ENCODE data around the gene COQ9. TPM values are rescaled to one million over a fixed set of nuclear protein-coding genes. Genes with fewer than 3 reads are reported as not detected.

Gene COQ9
- total RNA-seq, 1 experiment from 2014 or later = 62.7 TPM

DNA sequence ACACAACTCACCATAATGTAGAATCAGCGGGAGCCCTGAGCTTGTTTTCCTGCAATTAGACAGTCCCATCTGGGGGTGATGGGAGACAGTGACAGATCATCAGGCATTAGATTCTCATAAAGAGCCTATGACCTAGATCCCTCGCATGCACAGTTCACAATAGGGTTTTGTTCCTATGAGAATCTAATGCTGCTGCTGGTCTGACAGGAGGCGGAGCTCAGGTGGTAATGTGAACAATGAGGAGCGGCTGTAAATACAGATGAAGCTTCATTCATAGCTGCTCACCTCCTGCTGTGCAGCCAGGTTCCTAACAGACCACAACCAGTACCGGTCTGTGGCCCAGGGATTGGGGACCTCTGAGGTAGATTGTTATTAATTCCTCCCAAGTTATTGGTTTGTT is 42.0 kb downstream of the COQ9 start:
- TF ChIP-seq POLR2AphosphoS5 (IDR thresholded peaks at IDR 0.05; ENCODE audit: low read depth, low read length) = no peak
- TF ChIP-seq, protein P1, sequence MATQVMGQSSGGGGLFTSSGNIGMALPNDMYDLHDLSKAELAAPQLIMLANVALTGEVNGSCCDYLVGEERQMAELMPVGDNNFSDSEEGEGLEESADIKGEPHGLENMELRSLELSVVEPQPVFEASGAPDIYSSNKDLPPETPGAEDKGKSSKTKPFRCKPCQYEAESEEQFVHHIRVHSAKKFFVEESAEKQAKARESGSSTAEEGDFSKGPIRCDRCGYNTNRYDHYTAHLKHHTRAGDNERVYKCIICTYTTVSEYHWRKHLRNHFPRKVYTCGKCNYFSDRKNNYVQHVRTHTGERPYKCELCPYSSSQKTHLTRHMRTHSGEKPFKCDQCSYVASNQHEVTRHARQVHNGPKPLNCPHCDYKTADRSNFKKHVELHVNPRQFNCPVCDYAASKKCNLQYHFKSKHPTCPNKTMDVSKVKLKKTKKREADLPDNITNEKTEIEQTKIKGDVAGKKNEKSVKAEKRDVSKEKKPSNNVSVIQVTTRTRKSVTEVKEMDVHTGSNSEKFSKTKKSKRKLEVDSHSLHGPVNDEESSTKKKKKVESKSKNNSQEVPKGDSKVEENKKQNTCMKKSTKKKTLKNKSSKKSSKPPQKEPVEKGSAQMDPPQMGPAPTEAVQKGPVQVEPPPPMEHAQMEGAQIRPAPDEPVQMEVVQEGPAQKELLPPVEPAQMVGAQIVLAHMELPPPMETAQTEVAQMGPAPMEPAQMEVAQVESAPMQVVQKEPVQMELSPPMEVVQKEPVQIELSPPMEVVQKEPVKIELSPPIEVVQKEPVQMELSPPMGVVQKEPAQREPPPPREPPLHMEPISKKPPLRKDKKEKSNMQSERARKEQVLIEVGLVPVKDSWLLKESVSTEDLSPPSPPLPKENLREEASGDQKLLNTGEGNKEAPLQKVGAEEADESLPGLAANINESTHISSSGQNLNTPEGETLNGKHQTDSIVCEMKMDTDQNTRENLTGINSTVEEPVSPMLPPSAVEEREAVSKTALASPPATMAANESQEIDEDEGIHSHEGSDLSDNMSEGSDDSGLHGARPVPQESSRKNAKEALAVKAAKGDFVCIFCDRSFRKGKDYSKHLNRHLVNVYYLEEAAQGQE (IDR thresholded peaks at IDR 0.05; ENCODE audit: low read depth) = no peak
- no peak for TF ChIP-seq JUND (IDR thresholded peaks at IDR 0.05)
- no peak for TF ChIP-seq ELF1 (IDR thresholded peaks at IDR 0.05; ENCODE audit: borderline replicate concordance, low read depth)
- no peak for TF ChIP-seq EGR1 (IDR thresholded peaks at IDR 0.05; ENCODE audit: low read depth)
- TF ChIP-seq ZNF274 (IDR thresholded peaks at IDR 0.05; ENCODE audit: low read depth, low read length) = no peak
- TF ChIP-seq FOSL1 (IDR thresholded peaks at IDR 0.05; ENCODE audit: low read depth) = no peak
- no peak for TF ChIP-seq SRF (IDR thresholded peaks at IDR 0.05; ENCODE audit: low read depth)
- Histone ChIP-seq H3K9me2 (ENCODE audit: insufficient read depth) (no peaks in the 10 kb centered on the region), H3K4me3 (replicated peaks in 1 of 2; ENCODE audit: low read depth in 1 of 2, low read length in 2 of 2) (no peak overlapping the region), H3K9ac (ENCODE audit: low read length) (no peak overlapping the region), H3K4me2 (ENCODE audit: low read length) (no peak overlapping the region), H2AFZ (ENCODE audit: low read depth, low read length, poor library complexity, severe bottlenecking) (no peak overlapping the region), H3K27ac (ENCODE audit: low read depth, low read length) (no peak overlapping the region), H3K79me2 (ENCODE audit: insufficient read depth, low read length) (no peaks in the 10 kb centered on the region), H3K4me1 (ENCODE audit: control insufficient read depth in 1 of 2, insufficient read depth in 2 of 2, low read length in 2 of 2) (peaks cover 0 to 21% of the 10 kb centered on the region in 2 experiments), H3K27me3 (ENCODE audit: insufficient read depth, low read length) (no peaks in the 10 kb centered on the region), H3K36me3 (ENCODE audit: control insufficient read depth in 1 of 2, insufficient read depth in 2 of 2, low read length in 2 of 2) (no peaks in the 10 kb centered on the region), H3K9me3 (ENCODE audit: control insufficient read depth in 1 of 2, insufficient read depth in 1 of 2, low read depth in 1 of 2, low read length in 2 of 2) (no peaks in the 10 kb centered on the region), H4K20me1 (ENCODE audit: insufficient read depth) (no peaks in the 10 kb centered on the region)
- intact Hi-C loops (cut with micrococcal nuclease) = loop anchor here (5.0 kb wide), 1 partner anchor 48 kb away; the partner anchor contains the start of gene CCDC102A
- CTCF ChIA-PET = no interaction called here
- no peak for DNase-seq (ENCODE audit: low read depth, low spot score)
- BruUV-seq (replicated peaks) = no TSS peak
- POLR2A ChIA-PET = no interaction called here
- ATAC-seq = no peak
- RAD21 ChIA-PET (ENCODE audit: low non-redundant PET in 1 of 2, low total read pairs in 2 of 2, uncharacterized antibody in 2 of 2, unreplicated experiment in 2 of 2) = no interaction called here

- H3K4me2 ChIP-seq (ENCODE audit: low read length) = no peak overlapping the region
- ChIA-PET CTCF (no interaction called here), RAD21 (ENCODE audit: low non-redundant PET in 1 of 2, low total read pairs in 2 of 2, uncharacterized antibody in 2 of 2, unreplicated experiment in 2 of 2) (no interaction called here), POLR2A (no interaction called here)
- no peak overlapping the region for H2AFZ ChIP-seq (ENCODE audit: low read depth, low read length, poor library complexity, severe bottlenecking)
- intact Hi-C loops (cut with micrococcal nuclease) = no loop called here
- no peaks in the 10 kb centered on the region for H3K36me3 ChIP-seq (ENCODE audit: control insufficient read depth in 1 of 2, insufficient read depth in 2 of 2, low read length in 2 of 2)
- H3K79me2 ChIP-seq (ENCODE audit: insufficient read depth, low read length) = no peaks in the 10 kb centered on the region
- H3K4me3 ChIP-seq (replicated peaks in 1 of 2; ENCODE audit: low read depth in 1 of 2, low read length in 2 of 2) = no peak overlapping the region
- H3K27ac ChIP-seq (ENCODE audit: low read depth, low read length) = no peak overlapping the region
- no peaks in the 10 kb centered on the region; a peak in 1 of 4 replicates for H3K4me1 ChIP-seq (ENCODE audit: control insufficient read depth in 1 of 2, insufficient read depth in 2 of 2, low read length in 2 of 2)
- no peaks in the 10 kb centered on the region for H3K9me2 ChIP-seq (ENCODE audit: insufficient read depth)
- no peak overlapping the region for H3K9ac ChIP-seq (ENCODE audit: low read length)
- no peaks in the 10 kb centered on the region for H3K27me3 ChIP-seq (ENCODE audit: insufficient read depth, low read length)
- BruUV-seq (replicated peaks) = no TSS peak
- H3K9me3 ChIP-seq (ENCODE audit: control insufficient read depth in 1 of 2, insufficient read depth in 1 of 2, low read depth in 1 of 2, low read length in 2 of 2) = no peaks in the 10 kb centered on the region
- no peaks in the 10 kb centered on the region for H4K20me1 ChIP-seq (ENCODE audit: insufficient read depth)
- TF ChIP-seq, protein P2, sequence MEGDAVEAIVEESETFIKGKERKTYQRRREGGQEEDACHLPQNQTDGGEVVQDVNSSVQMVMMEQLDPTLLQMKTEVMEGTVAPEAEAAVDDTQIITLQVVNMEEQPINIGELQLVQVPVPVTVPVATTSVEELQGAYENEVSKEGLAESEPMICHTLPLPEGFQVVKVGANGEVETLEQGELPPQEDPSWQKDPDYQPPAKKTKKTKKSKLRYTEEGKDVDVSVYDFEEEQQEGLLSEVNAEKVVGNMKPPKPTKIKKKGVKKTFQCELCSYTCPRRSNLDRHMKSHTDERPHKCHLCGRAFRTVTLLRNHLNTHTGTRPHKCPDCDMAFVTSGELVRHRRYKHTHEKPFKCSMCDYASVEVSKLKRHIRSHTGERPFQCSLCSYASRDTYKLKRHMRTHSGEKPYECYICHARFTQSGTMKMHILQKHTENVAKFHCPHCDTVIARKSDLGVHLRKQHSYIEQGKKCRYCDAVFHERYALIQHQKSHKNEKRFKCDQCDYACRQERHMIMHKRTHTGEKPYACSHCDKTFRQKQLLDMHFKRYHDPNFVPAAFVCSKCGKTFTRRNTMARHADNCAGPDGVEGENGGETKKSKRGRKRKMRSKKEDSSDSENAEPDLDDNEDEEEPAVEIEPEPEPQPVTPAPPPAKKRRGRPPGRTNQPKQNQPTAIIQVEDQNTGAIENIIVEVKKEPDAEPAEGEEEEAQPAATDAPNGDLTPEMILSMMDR (IDR thresholded peaks at IDR 0.05 in 2 of 3, conservative IDR thresholded peaks at IDR 0.05 in 1 of 3; ENCODE audit: borderline replicate concordance in 1 of 3, insufficient read depth in 1 of 3, low read depth in 2 of 3, low read length in 2 of 3) = no peak
- TF ChIP-seq RAD21 (IDR thresholded peaks at IDR 0.05; ENCODE audit: low read depth) (no peak), CBX3 (IDR thresholded peaks at IDR 0.05; ENCODE audit: low read depth) (no peak), ZNF274 (IDR thresholded peaks at IDR 0.05; ENCODE audit: low read depth, low read length) (no peak), SRF (IDR thresholded peaks at IDR 0.05; ENCODE audit: low read depth) (no peak), EGR1 (IDR thresholded peaks at IDR 0.05; ENCODE audit: low read depth) (no peak), ELF1 (IDR thresholded peaks at IDR 0.05; ENCODE audit: borderline replicate concordance, low read depth) (no peak), FOSL1 (IDR thresholded peaks at IDR 0.05; ENCODE audit: low read depth) (no peak), YY1 (IDR thresholded peaks at IDR 0.05; ENCODE audit: extremely low read depth, insufficient replicate concordance, low read depth, low read length) (no peak), EZH2phosphoT487 (IDR thresholded peaks at IDR 0.05; ENCODE audit: borderline replicate concordance) (no peak), CEBPB (IDR thresholded peaks at IDR 0.05; ENCODE audit: low read depth) (no peak)
- DNase-seq (ENCODE audit: low read depth, low spot score) (no peak), ATAC-seq (no peak)
Observed at GRCh38 chr16:57493767-57494166, 46.5 kb downstream of the COQ9 start.
